Right kidney (tissue), 9 donors: ENCODE data around the gene SCGB3A1.

Source experiments
- DNase-seq: peaks from one replicate; pipeline ENCODE4 v3.0.0-alpha.2; 2016
- long read RNA-seq, 8 donors: transcript quantifications; one replicate each; lab custom pipeline, GENCODE V29; 2026

SCGB3A1 gene, protein sequence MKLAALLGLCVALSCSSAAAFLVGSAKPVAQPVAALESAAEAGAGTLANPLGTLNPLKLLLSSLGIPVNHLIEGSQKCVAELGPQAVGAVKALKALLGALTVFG
- long read RNA-seq, donor 1, partial matches to known transcripts, result 0 of 4 reads
- long read RNA-seq, donor 1, other reads (novel, unspliced or antisense), result 0 of 4 reads
- long read RNA-seq, donor 2, partial matches to known transcripts, result 0 of 1 reads
- long read RNA-seq, donor 2, other reads (novel, unspliced or antisense), result 0 of 1 reads
- long read RNA-seq, donor 3, result 0 reads
- long read RNA-seq, donor 4, partial matches to known transcripts, result 0 of 2 reads
- long read RNA-seq, donor 4, other reads (novel, unspliced or antisense), result 0 of 2 reads
- long read RNA-seq, donor 5, partial matches to known transcripts, result 0 of 1 reads
- long read RNA-seq, donor 5, other reads (novel, unspliced or antisense), result 0 of 1 reads
- long read RNA-seq, donor 6, partial matches to known transcripts, result 0 of 2 reads
- long read RNA-seq, donor 6, other reads (novel, unspliced or antisense), result 0 of 2 reads
- long read RNA-seq, donor 7, partial matches to known transcripts, result 0 of 3 reads
- long read RNA-seq, donor 7, other reads (novel, unspliced or antisense), result 0 of 3 reads
- long read RNA-seq, donor 8, partial matches to known transcripts, result 0 of 2 reads
- long read RNA-seq, donor 8, other reads (novel, unspliced or antisense), result 0 of 2 reads

GRCh38 chr5:180591311-180591887 lies at the start of gene SCGB3A1:
SCGB3A1 (minus strand) TSS chr5:180591499; CDS start chr5:180591462, 37 bp downstream.
- DNase-seq, result peak; percentile 71

- no peak for DNase-seq
Observed at GRCh38 chr5:180640611-180640860, 49.2 kb upstream of the SCGB3A1 start.

DNA sequence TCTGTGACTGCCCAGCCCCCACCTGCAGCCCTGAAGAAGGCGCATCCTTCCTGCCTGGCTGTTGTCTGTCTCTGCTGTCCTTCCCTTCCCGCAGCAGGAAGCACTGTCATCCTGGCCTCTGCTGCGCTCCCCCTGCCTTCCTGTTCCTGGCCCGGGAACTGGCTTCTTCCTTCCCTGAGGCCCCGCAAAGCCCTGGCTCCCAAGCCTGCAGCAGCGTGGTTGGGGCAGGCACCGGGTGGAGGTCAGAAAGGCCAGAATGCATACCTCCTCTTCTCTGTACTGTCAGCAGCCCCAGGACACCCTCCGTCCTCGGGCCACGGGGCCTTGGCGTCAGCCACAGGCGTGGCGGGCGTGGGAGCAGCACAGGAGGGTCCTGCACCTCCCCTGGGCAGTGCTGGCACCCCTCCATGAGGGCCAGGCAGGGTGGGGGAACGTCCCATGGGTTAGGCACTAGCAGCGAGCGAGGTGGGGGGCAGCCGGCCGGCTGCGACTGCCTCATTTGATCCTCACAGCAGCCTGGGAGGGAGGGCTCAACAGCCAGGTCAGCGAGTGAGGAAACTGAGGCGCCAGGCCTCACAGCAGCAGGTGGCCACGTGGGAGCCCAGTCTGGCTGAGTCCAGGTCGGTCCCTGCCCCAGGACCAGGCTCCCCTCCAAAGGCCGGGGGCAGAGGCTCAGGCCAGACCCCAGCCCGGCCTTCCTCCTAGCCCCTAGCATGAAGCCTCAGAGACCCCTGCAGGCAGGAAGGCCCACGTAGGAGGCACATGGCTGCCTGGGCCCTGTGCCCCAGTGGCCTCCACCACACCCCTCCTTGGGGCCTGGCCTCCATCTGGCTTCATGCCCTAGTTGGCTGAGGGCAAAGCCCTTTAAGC lies 48.7 kb upstream of the SCGB3A1 start:
- no peak for DNase-seq

DNA sequence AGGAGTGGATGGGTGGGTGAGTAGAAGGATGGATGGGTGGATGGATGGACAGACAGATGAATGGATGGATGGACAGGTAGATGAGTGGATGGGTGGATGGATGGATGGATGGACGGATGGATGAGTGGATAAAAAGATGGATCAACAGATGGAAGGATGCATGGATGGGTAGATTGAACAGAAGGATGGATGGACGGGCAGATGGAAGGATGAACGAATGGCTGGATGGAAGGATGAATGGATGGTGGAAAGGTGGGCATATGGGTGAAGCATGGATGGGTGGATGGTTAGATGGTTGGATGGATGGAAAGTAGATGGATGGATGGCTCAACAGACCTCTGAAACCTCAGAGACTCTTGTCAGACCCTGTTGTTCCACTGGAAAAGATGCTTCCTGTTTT lies 48.0 kb upstream of the SCGB3A1 start:
- DNase-seq, result no peak

DNA sequence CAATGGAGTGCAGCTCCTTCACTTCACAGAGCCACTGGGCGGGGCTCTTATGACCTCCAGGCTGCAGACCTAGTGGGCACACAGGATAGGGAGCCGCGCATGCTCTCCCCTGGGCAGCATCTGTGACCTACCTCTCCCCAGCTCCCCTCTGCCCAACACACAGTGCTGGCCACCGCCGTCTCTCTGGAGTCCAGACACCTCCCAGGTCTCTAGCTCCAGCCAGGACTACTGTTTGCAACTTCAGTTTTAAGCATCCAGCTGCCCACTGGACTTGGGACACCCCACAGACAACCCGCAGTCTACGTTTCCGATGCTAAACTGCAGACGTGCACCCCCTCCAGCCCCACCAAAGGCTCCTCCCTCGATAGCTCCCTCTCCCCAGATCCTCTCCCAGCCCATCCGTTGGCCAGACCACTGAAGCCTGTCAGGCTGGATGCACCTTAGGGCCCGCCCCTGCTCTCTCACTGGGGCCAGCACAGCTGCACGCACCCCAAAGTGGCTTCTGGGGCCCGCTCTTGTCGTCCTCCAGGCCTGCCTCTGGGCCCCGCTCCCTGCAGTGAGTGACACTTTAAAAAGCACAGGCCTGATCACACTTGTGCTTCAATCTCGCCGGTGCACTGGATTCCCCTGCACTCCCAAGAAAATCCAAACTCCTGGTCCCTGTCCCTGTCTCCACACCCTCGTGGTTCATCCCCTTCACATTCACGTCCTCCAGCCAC lies 46.8 kb upstream of the SCGB3A1 start:
- DNase-seq, result no peak

GRCh38 chr5:180636403-180637075 lies 45.2 kb upstream of the SCGB3A1 start:
- DNase-seq, result no peak

GRCh38 chr5:180636016-180636402 lies 44.7 kb upstream of the SCGB3A1 start:
- DNase-seq, result no peak

DNA sequence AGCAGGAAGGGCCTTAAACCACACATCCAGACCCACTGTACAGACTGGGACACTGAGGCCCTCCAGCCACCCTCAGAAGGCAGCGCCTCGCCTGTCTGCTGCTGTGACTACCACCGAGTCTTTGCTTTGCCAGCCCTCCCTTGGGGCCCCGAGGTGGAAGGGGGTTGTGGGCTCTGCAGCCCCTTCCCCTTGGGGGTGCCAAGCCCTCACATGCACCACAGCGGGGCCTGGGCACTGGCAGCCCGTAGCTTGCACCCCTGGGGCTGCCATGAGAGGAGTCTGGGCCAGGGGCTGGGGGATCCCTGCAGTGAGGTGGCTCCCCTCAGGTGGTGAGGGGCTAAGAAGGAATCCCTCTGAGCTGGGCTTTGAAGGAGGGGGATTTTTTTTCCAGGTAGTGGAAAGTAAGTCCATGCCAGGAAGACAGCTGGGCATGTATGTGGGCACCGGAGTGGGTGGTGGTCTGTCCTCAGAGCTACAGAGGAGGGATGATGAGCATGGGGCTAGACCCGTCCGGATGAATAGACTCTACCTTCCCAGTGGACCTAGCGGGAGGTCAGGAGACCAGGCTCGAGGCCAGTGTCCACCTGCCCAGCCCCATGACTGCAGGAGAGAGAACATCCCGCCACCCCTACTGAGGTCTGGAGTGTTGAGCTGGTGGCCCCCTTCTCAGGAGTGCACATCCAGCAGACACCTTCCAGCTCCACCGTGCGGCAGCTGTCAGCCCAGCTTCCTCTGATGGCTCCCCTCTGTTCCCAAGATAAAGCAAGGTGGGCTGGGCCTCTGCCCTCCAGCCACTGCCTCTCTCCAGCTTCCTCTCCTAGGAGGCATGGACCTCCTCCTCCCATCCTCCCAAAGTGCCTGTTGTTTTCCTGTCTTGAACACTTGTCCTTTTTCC lies 42.2 kb upstream of the SCGB3A1 start:
- DNase-seq, result no peak

DNA sequence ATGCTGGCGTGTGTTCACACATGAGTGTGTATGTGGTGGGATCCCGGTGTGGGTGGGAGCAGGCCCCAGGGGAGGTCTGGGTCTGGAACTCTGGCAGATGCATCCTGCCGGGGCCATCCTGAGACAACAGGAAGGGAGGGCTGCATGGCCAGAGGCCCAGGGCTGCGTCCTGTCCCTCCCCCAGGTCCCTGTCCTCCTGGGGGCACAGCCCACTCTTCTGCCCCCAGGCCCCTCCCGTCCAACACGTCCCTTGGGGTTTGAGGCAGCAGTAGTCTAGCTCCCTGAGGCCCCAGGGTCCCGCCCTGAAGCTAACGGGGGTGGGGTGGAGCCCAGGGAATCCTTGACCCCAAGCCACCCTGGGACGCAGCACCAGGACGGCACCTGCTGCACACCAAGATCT lies 41.5 kb upstream of the SCGB3A1 start:
- DNase-seq, result no peak

- DNase-seq, result no peak
Observed at GRCh38 chr5:180631549-180632383, 40.5 kb upstream of the SCGB3A1 start.

GRCh38 chr5:180630426-180630825 lies 39.1 kb upstream of the SCGB3A1 start:
- no peak for DNase-seq

DNA sequence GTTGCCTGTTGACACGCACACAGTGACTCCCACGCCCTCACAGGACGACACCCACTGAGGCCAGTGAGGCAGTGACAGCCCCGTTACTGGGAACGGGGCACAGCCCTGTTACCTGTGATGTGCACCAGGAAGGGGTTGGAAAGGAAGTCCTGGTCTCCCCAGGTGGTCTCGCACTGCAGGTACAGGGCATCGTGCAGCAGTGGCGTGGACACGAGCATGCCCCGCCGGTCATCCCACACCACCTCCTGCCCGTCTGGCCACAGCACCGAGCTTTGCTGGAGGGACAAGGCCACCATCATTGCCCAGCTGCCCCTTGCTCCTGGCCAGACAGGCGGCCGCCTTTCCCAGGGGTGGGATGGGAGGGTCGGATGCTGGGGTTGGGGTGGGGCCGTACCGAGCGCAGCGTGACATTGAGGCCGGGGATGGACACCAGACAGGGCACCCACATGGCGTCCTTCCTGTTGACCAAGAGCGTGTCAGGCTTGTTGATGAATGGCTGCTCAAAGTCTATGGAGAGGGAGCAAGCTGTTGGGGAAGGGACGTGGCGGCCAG lies 38.6 kb upstream of the SCGB3A1 start:
- no peak for DNase-seq

- DNase-seq, result no peak
Observed at GRCh38 chr5:180628827-180629750, 37.8 kb upstream of the SCGB3A1 start.

DNA sequence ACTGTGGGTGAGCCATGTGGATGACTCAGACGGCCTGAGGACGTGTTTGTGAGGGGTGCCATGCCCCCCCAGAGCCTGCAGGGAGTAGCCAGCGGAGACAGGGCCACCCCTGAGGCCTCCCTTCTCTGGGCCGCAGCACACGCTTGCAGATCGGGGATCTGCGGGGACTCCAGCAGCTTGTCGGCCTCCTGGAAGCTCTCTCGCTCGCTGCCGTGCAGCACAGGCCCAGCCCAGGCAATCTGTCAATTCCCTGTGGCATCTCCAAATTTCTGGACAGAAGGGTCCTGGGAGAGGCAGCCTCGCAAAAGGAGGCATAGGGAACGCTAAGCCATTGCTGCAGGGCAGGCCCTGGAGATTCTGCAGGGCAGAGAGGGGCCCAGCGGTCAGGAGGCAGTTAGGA lies 36.9 kb upstream of the SCGB3A1 start:
- DNase-seq, result no peak

GRCh38 chr5:180627386-180628120 lies 36.3 kb upstream of the SCGB3A1 start:
- no peak for DNase-seq

- no peak for DNase-seq
Observed at GRCh38 chr5:180626661-180627385, 35.5 kb upstream of the SCGB3A1 start.
